AG08396 (cell line): ENCODE data around the gene CYP46A1.

Experiments
- DNase-seq: peaks from one replicate; pipeline ENCODE4 v3.0.0; 2012; ENCODE audit warnings: low spot score, mixed read lengths

The CYP46A1 gene

GRCh38 chr14:99688210-99688581 is 4.1 kb downstream of the CYP46A1 start:
- no peak for DNase-seq

GRCh38 chr14:99688629-99689028 is 4.5 kb downstream of the CYP46A1 start:
- no peak for DNase-seq

GRCh38 chr14:99689266-99690236 is 5.5 kb downstream of the CYP46A1 start:
- no peak for DNase-seq

GRCh38 chr14:99690636-99691035 is 6.5 kb downstream of the CYP46A1 start:
- DNase-seq, result no peak

- no peak for DNase-seq
Measured at GRCh38 chr14:99691111-99691885, 7.2 kb downstream of the CYP46A1 start.

- DNase-seq, result no peak
Measured at GRCh38 chr14:99693918-99694317, 9.8 kb downstream of the CYP46A1 start.

- DNase-seq, result no peak
Measured at GRCh38 chr14:99696929-99697328, 12.8 kb downstream of the CYP46A1 start.

- no peak for DNase-seq
Measured at GRCh38 chr14:99698236-99698635, 14.1 kb downstream of the CYP46A1 start.

GRCh38 chr14:99698642-99699041 is 14.5 kb downstream of the CYP46A1 start:
- no peak for DNase-seq

- no peak for DNase-seq
Measured at GRCh38 chr14:99699085-99699760, 15.1 kb downstream of the CYP46A1 start.

- no peak for DNase-seq
Measured at GRCh38 chr14:99699861-99700260, 15.8 kb downstream of the CYP46A1 start.

- DNase-seq, result no peak
Measured at GRCh38 chr14:99700379-99700778, 16.3 kb downstream of the CYP46A1 start.

GRCh38 chr14:99701260-99701659 is 17.2 kb downstream of the CYP46A1 start:
- DNase-seq, result no peak

- no peak for DNase-seq
Measured at GRCh38 chr14:99702115-99702514, 18.0 kb downstream of the CYP46A1 start.

GRCh38 chr14:99703381-99703780 is 19.3 kb downstream of the CYP46A1 start:
- no peak for DNase-seq

GRCh38 chr14:99704037-99704436 is 19.9 kb downstream of the CYP46A1 start:
- no peak for DNase-seq

- no peak for DNase-seq
Measured at GRCh38 chr14:99706107-99706900, 22.2 kb downstream of the CYP46A1 start.

- DNase-seq, result no peak
Measured at GRCh38 chr14:99707420-99707819, 23.3 kb downstream of the CYP46A1 start.

- DNase-seq, result no peak
Measured at GRCh38 chr14:99707921-99708320, 23.8 kb downstream of the CYP46A1 start.

GRCh38 chr14:99708449-99708848 is 24.4 kb downstream of the CYP46A1 start:
- DNase-seq, result no peak

GRCh38 chr14:99713972-99714371 is 29.9 kb downstream of the CYP46A1 start:
- DNase-seq, result no peak
